Tibial nerve (tissue), 4 donors: Measurements from ENCODE around the gene ABLIM2.
A peak's percentile ranks its signal among the peaks of the same experiment; 100 is the strongest.

ENCODE experiments used
- EP300 ChIP-seq, 2 donors: sonication (generic); formaldehyde crosslinking; IDR thresholded peaks; one replicate each; pipeline ENCODE4 v1.6.1; 2017; ENCODE audit warnings: antibody characterized with exemption in 2 of 2, mild to moderate bottlenecking in 1 of 2
- TF ChIP-seq, protein P1 (sequence below), 5 experiments: fragments of 200-600 bp in 3 of 5; fragments of 450-650 bp in 2 of 5; sonication (generic) in 3 of 5; IDR thresholded peaks; one replicate each; pipeline ENCODE4 v1.5.1; 2016 to 2019; ENCODE audit warnings: antibody characterized with exemption in 5 of 5, mild to moderate bottlenecking in 3 of 5, moderate library complexity in 2 of 5

DNA sequence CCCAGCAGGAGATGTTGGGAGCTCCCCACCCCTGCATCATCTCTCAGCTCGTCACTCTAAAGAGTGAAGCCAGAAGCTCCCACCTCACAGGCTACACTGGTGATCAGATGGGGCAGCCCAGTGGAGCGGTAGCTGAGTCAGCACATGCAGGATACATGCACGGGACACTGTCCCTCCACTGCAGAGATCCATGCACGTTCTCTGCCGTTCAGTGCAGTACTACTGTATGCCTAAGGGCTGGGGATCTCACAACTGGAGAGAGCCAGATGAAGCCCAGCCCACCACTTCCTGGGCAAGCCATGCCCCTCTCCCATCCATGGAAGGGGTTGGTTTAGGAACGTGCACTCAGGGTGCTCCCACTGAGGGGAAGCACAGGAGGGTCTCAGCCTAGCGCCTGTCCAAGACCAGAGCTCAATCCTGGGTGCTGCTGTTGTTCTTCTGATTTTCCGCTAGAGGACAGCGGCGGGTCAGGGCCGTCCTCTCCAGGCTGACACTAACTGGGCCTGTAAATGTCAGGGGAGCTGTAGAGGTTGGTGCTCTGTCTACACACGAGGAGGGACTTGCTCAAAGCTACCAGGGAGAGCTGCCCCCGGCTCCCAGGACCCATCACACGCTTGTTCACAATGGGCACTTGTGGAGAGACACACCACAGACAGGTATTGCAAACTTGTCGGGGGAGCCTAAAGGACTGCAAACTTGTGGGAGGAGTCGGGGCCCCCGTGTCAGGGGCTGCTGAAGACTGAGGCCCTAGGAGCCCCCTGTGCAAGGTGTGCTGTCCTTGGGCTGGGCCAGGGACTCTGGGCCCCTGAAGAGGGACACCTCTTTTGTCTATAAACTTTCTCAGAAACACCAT, 18.2 kb upstream of the ABLIM2 start:
- TF ChIP-seq, protein P1, sequence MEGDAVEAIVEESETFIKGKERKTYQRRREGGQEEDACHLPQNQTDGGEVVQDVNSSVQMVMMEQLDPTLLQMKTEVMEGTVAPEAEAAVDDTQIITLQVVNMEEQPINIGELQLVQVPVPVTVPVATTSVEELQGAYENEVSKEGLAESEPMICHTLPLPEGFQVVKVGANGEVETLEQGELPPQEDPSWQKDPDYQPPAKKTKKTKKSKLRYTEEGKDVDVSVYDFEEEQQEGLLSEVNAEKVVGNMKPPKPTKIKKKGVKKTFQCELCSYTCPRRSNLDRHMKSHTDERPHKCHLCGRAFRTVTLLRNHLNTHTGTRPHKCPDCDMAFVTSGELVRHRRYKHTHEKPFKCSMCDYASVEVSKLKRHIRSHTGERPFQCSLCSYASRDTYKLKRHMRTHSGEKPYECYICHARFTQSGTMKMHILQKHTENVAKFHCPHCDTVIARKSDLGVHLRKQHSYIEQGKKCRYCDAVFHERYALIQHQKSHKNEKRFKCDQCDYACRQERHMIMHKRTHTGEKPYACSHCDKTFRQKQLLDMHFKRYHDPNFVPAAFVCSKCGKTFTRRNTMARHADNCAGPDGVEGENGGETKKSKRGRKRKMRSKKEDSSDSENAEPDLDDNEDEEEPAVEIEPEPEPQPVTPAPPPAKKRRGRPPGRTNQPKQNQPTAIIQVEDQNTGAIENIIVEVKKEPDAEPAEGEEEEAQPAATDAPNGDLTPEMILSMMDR (IDR thresholded peaks at IDR 0.05) = peak; percentile 62 to 83 (median 79)
- no peak for TF ChIP-seq EP300 (IDR thresholded peaks at IDR 0.05)
